AG09319 (cell line): ENCODE results near the gene ULK2.

ENCODE experiments used
- DNase-seq: peaks from one replicate; pipeline ENCODE4 v3.0.0-alpha.2; 2010; ENCODE audit warnings: low read depth; ENCODE audit errors: extremely low read depth
- CTCF ChIP-seq: IDR thresholded peaks from 2 replicates; pipeline ENCODE4 v1.5.1; 2011; ENCODE audit warnings: low read depth, mild to moderate bottlenecking, inconsistent platforms, low read length, moderate library complexity

ULK2 gene

GRCh38 chr17:19752216-19753050 is 115.3 kb downstream of the ULK2 start:
- no peak for DNase-seq
- no peak for TF ChIP-seq CTCF

GRCh38 chr17:19750835-19751234 is 116.9 kb downstream of the ULK2 start:
- TF ChIP-seq CTCF: no peak
- DNase-seq: no peak

- DNase-seq: no peak
- no peak for TF ChIP-seq CTCF
These were observed 117.6 kb downstream of the ULK2 start for GRCh38 chr17:19750020-19750572.

- DNase-seq: no peak
- no peak for TF ChIP-seq CTCF
These were observed 118.9 kb downstream of the ULK2 start for GRCh38 chr17:19748807-19749193.

- peak; percentile 38 for DNase-seq
- TF ChIP-seq CTCF: no peak
These were observed 119.6 kb downstream of the ULK2 start, which contains the start of gene ALDH3A1 for GRCh38 chr17:19747829-19748806. Gene ALDH3A1, minus strand, starts transcription at chr17:19748298. Its CDS starts 3,169 bp downstream, at chr17:19745129.

- no peak for TF ChIP-seq CTCF
- no peak for DNase-seq
These were observed 120.5 kb downstream of the ULK2 start for GRCh38 chr17:19747159-19747719.
